HG03103 (cell line): Measurements from ENCODE around the gene CAPZB.

ENCODE experiments used
- ATAC-seq: cut with Tn5 transposase; IDR thresholded peaks from one replicate; pipeline ENCODE4 v1.9.1; 2021; ENCODE audit warnings: low read depth; ENCODE audit not compliant: unreplicated experiment

The CAPZB gene

GRCh38 chr1:19338323-19338762 is 147.0 kb downstream of the CAPZB start:
- no peak for ATAC-seq

- ATAC-seq, result no peak
Observed at GRCh38 chr1:19337289-19337688, 148.1 kb downstream of the CAPZB start.

GRCh38 chr1:19336543-19336942 is 148.8 kb downstream of the CAPZB start:
- ATAC-seq, result no peak

- no peak for ATAC-seq
Observed at GRCh38 chr1:19333587-19334354, 151.6 kb downstream of the CAPZB start.

GRCh38 chr1:19332832-19333231 is 152.5 kb downstream of the CAPZB start:
- no peak for ATAC-seq

- ATAC-seq, result no peak
Observed at GRCh38 chr1:19331262-19331878, 154.0 kb downstream of the CAPZB start.

- ATAC-seq, result no peak
Observed at GRCh38 chr1:19330449-19331135, 154.7 kb downstream of the CAPZB start.

- no peak for ATAC-seq
Observed at GRCh38 chr1:19329611-19330010, 155.7 kb downstream of the CAPZB start.

- no peak for ATAC-seq
Observed at GRCh38 chr1:19329188-19329587, 156.2 kb downstream of the CAPZB start.

GRCh38 chr1:19328486-19328885 is 156.9 kb downstream of the CAPZB start:
- no peak for ATAC-seq

GRCh38 chr1:19327736-19328135 is 157.6 kb downstream of the CAPZB start:
- no peak for ATAC-seq

- no peak for ATAC-seq
Observed at GRCh38 chr1:19327301-19327700, 158.0 kb downstream of the CAPZB start.

- no peak for ATAC-seq
Observed at GRCh38 chr1:19326748-19327065, 158.6 kb downstream of the CAPZB start.

GRCh38 chr1:19325958-19326747 is 159.2 kb downstream of the CAPZB start:
- ATAC-seq, result no peak

- ATAC-seq, result no peak
Observed at GRCh38 chr1:19325368-19325957, 159.9 kb downstream of the CAPZB start.

- ATAC-seq, result no peak
Observed at GRCh38 chr1:19324665-19324990, 160.7 kb downstream of the CAPZB start.

GRCh38 chr1:19323987-19324664 is 161.2 kb downstream of the CAPZB start:
- no peak for ATAC-seq

GRCh38 chr1:19322481-19322880 is 162.9 kb downstream of the CAPZB start:
- no peak for ATAC-seq

GRCh38 chr1:19321071-19321470 is 164.3 kb downstream of the CAPZB start:
- no peak for ATAC-seq

GRCh38 chr1:19319196-19319595 is 166.1 kb downstream of the CAPZB start:
- ATAC-seq, result no peak
